BLaER1 treated with 17β-estradiol and CSF1 and Interleukin-3, amounts not matched to agents 10 nM and 100 nM (cell line): ENCODE measurements around the gene GRIN2A.
A peak's percentile ranks its signal among the peaks of the same experiment; 100 is the strongest.

ENCODE experiments used
- H3K27ac ChIP-seq, 11 experiments: shearing (Covaris generic); formaldehyde crosslinking; 2 replicates each; pipeline ENCODE4 v1.8.1; 2022
- H3K27me3 ChIP-seq, 11 experiments: shearing (Covaris generic); formaldehyde crosslinking; 2 replicates each; pipeline ENCODE4 v1.8.1; 2022
- H3K36me3 ChIP-seq, 11 experiments: shearing (Covaris generic); formaldehyde crosslinking; 2 replicates each; pipeline ENCODE4 v1.8.1; 2022
- H3K4me1 ChIP-seq, 10 experiments: shearing (Covaris generic); formaldehyde crosslinking; 2 replicates each; pipeline ENCODE4 v1.8.1; 2022
- H3K4me2 ChIP-seq, 11 experiments: shearing (Covaris generic); formaldehyde crosslinking; 2 replicates each; pipeline ENCODE4 v1.8.1; 2022
- H3K4me3 ChIP-seq, 10 experiments: shearing (Covaris generic); formaldehyde crosslinking; 2 replicates each; pipeline ENCODE4 v1.8.1; 2022
- H3K9ac ChIP-seq, 11 experiments: shearing (Covaris generic); formaldehyde crosslinking; 2 replicates each; pipeline ENCODE4 v1.8.1; 2022
- H3K9me3 ChIP-seq, 11 experiments: shearing (Covaris generic); formaldehyde crosslinking; replicated peaks in 1 of 11; 2 replicates each; pipeline ENCODE4 v1.8.1; 2022
- H4K20me1 ChIP-seq, 11 experiments: shearing (Covaris generic); formaldehyde crosslinking; 2 replicates each; pipeline ENCODE4 v1.8.1; 2022
- Cebpa-rat ChIP-seq, 11 experiments: shearing (Covaris generic); IDR thresholded peaks; 2 replicates each; pipeline ENCODE4 v1.8.1; 2022

GRIN2A gene

DNA sequence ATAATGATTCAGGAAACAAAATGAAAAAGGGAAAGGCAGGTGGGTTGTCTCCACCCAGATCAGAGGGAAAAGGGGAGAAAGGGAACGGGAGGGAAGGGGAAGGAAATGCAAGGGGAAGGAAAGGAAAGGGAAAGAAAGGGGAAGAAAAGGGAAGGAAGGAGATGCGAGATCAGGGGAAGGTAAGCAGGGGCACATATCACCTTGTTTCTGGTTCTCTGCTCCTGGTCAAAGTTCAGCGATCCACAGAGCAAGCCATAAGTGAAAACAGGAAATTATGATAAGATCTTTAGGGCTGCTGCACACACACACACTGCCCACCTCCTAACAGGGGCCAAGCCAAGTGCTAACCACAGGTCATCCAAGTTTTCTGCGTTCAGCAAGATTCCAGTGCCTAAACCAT, 37.5 kb upstream of the GRIN2A start:
- Histone ChIP-seq H3K9ac (no peak overlapping the region), H3K27ac (no peak overlapping the region), H3K36me3 (no peaks in the 10 kb centered on the region), H3K4me2 (peak overlapping the region in 8 of 11 experiments; percentile 18 to 66 (median 50); a peak in 13 of 22 replicates), H3K27me3 (no peaks in the 10 kb centered on the region), H3K9me3 (no peaks in the 10 kb centered on the region), H3K4me1 (peaks cover 0 to 59% (median 41%) of the 10 kb centered on the region in 10 experiments; a peak in 17 of 20 replicates), H4K20me1 (no peaks in the 10 kb centered on the region), H3K4me3 (no peak overlapping the region)
- no peak for TF ChIP-seq Cebpa-rat (IDR thresholded peaks at IDR 0.05)

DNA sequence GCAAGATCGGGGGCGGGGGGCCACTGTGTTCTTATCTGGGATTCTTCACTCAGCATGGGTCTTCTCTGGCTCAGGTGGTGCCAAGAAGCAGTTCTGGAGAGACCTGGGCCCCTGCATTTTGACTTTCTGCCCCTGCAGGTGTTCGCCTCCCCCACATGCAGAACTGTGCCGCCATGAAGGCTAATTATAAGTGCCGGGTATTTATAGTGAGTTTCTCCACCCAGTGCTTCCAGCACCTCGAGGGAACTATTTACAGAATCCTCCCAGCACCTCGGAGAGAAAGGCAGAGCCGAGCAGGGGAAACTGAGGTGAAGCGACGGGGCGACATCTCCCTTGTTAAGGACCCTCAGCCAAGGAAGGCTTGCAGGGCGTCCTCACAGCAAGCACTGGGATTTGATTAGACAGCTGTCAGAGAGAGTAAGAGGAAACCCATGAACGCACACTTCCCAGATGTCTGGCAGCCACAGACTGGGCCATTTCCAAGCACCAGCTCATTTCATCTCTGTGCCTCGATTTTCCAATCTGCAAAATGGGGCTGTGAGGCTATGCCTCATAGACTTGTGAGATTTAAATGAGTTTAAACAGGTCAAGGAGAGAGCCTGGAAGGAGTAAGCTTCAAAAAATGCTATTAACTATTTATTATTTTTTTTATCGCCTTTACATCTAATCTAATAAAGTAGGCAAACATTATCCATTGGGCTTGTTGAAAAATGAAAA, 36.4 kb upstream of the GRIN2A start:
- Histone ChIP-seq H3K9ac (no peak overlapping the region), H3K9me3 (no peaks in the 10 kb centered on the region), H3K4me2 (0 out of 22 replicates have a peak overlapping the region, but pooled peaks of 3 of the 11 experiments have one; percentile 8 to 26 (median 17)), H3K27ac (no peak overlapping the region), H3K4me1 (peaks cover 0 to 48% (median 31%) of the 10 kb centered on the region in 10 experiments; a peak in 17 of 20 replicates), H3K4me3 (no peak overlapping the region), H3K36me3 (no peaks in the 10 kb centered on the region), H3K27me3 (no peaks in the 10 kb centered on the region), H4K20me1 (no peaks in the 10 kb centered on the region)
- TF ChIP-seq Cebpa-rat (IDR thresholded peaks at IDR 0.05) = no peak

DNA sequence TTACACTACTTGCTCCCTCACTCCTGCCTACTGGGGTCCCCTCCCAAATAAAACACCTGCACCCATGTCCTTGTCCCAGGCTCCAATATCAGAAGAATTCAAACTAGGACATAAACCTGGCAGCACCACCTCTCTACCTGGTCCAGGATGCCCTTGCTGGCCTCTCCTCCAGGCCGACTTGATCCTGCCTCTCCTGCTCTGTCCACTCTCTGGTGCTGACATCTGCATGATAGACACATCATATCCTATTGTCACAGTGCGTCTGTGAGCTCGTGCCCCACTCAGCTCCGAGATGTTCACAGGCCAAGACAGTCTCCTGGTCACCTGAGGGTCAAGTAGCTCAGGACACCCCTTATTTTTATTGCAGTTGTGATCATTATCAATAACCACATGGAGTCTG, 31.5 kb upstream of the GRIN2A start:
- Histone ChIP-seq H3K27me3 (no peaks in the 10 kb centered on the region), H3K4me3 (no peak overlapping the region), H3K27ac (no peak overlapping the region), H3K4me2 (no peak overlapping the region), H3K9ac (no peak overlapping the region), H4K20me1 (no peaks in the 10 kb centered on the region), H3K4me1 (peaks cover 0 to 11% (median 7%) of the 10 kb centered on the region in 10 experiments; a peak in 8 of 20 replicates), H3K9me3 (no peaks in the 10 kb centered on the region), H3K36me3 (no peaks in the 10 kb centered on the region)
- no peak for TF ChIP-seq Cebpa-rat (IDR thresholded peaks at IDR 0.05)

DNA sequence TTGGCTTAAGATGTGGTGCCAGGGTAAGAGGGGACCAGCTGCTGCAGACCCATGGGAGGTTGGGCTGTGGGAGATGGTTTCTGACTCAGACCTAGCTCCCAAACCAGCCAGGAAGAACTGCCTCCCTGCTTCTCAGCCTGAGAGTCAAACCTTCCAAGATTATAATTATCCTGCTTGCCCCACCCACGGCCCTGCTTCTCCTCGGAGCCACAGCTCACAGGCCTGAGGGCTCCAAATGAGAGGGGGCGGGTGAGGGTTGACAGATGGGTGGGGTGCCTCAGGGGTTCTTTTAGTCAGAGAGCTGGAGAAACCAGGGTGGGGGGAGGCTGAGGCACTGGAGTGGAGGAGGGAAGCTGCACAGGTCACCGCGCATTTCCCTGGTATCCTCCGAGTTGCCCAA, 28.7 kb upstream of the GRIN2A start:
- Histone ChIP-seq H3K4me3 (no peak overlapping the region), H3K27me3 (no peaks in the 10 kb centered on the region), H3K9me3 (peaks cover 0 to 3% (median 0%) of the 10 kb centered on the region in 11 experiments; a peak in 2 of 22 replicates), H3K4me1 (peaks cover 0 to 10% (median 2%) of the 10 kb centered on the region in 10 experiments; a peak in 5 of 20 replicates), H3K27ac (no peak overlapping the region), H4K20me1 (no peaks in the 10 kb centered on the region), H3K4me2 (peak overlapping the region in 2 of 11 experiments; percentile 3 to 24; a peak in 1 of 22 replicates), H3K9ac (no peak overlapping the region), H3K36me3 (no peaks in the 10 kb centered on the region)
- TF ChIP-seq Cebpa-rat (IDR thresholded peaks at IDR 0.05) = no peak

DNA sequence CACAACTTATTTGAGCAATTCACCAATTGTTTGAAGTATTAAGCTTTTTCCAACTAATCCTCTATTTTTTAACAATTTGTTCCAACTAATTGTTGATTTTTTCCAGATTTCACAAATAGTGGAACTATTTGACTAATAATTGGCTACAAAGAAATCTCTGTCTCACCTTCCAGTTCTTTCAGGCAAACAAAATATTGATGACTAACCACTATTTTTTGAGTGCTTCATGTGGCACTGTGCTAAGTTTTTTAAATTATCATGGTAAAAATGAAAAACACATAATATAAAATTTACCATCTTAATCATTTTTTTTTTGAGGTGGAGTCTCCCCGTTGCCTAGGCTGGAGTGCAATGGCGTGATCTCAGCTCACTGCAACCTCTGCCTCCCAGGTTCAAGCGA, 24.6 kb upstream of the GRIN2A start:
- no peak overlapping the region for H3K4me2 ChIP-seq
- no peaks in the 10 kb centered on the region for H4K20me1 ChIP-seq
- H3K4me3 ChIP-seq = no peak overlapping the region
- no peak overlapping the region for H3K27ac ChIP-seq
- H3K9ac ChIP-seq = no peak overlapping the region
- no peaks in the 10 kb centered on the region for H3K27me3 ChIP-seq
- no peak for TF ChIP-seq Cebpa-rat (IDR thresholded peaks at IDR 0.05)
- H3K4me1 ChIP-seq = peaks cover 0 to 10% (median 2%) of the 10 kb centered on the region in 10 experiments; a peak in 5 of 20 replicates
- H3K9me3 ChIP-seq = peaks cover 0 to 14% (median 9%) of the 10 kb centered on the region in 11 experiments; a peak in 15 of 22 replicates
- no peaks in the 10 kb centered on the region for H3K36me3 ChIP-seq

DNA sequence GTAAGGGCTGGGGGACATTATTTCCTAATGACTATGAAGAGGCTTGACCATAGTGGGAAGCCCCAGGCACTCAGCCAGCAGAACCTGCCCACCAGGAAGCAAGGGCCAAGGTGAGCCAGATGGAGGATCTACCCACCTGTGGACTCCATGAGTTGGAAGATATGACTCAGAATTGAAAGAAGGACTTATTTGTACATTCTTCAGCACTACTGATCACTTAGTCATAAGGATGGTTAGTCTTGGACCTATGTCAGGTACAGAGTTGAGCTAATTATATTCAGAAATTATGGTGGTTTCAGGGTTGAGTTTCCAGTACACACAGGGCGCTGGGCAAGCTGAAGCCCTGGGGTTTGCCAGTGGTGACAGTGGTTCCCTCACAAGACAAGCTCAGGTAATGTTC, 24.0 kb upstream of the GRIN2A start:
- no peaks in the 10 kb centered on the region for H3K27me3 ChIP-seq
- no peak for TF ChIP-seq Cebpa-rat (IDR thresholded peaks at IDR 0.05)
- H3K27ac ChIP-seq = no peak overlapping the region
- H4K20me1 ChIP-seq = no peaks in the 10 kb centered on the region
- H3K36me3 ChIP-seq = no peaks in the 10 kb centered on the region
- peaks cover 0 to 14% (median 9%) of the 10 kb centered on the region in 11 experiments; a peak in 15 of 22 replicates for H3K9me3 ChIP-seq
- H3K4me2 ChIP-seq = no peak overlapping the region
- H3K4me1 ChIP-seq = peaks cover 0 to 6% (median 2%) of the 10 kb centered on the region in 10 experiments; a peak in 5 of 20 replicates
- no peak overlapping the region for H3K9ac ChIP-seq
- no peak overlapping the region for H3K4me3 ChIP-seq

DNA sequence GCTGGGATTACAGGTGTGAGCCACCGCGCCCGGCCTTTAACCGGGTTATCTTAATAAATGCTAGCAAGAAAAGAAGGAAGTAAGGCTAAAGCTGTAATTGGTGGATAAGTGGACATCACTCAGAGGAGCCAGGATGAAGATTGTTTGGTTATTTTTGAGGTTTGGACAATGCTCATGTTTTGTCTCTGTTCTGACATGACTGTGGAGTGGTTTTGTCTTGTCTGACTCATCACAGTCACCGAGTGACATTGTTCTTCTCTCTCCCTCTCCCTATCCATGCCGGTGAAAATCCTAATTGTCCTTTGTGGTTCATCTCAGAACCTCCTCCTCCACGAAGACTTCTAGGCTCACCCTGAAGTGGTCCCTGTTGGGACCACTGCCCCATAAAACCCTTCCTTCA, 23.5 kb upstream of the GRIN2A start:
- Histone ChIP-seq H3K27ac (no peak overlapping the region), H3K4me1 (peaks cover 0 to 3% (median under 1%) of the 10 kb centered on the region in 10 experiments; a peak in 7 of 20 replicates), H3K4me2 (no peak overlapping the region), H3K27me3 (no peaks in the 10 kb centered on the region), H3K36me3 (no peaks in the 10 kb centered on the region), H3K9ac (no peak overlapping the region), H3K4me3 (no peak overlapping the region), H3K9me3 (peaks cover 0 to 14% (median 9%) of the 10 kb centered on the region in 11 experiments; a peak in 15 of 22 replicates), H4K20me1 (no peaks in the 10 kb centered on the region)
- no peak for TF ChIP-seq Cebpa-rat (IDR thresholded peaks at IDR 0.05)

DNA sequence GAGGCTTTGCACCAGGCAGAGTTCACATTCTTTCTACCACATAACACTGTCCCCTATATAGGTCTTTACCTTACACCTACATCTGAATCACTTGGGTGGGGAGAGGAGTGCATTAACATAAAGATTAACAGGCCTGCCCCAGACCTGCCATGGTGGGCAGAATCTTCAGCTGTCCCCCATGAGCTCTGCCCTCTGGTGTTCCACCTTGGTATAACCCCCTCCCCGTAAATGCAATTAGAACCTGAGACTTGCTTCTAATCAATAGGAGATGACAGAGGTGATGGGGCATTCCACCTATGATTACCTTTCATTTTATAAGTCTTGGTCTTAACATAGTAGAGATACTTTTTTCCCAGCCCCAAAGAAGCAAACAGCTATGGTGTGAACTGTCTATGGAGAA, 20.4 kb upstream of the GRIN2A start:
- Histone ChIP-seq H3K27ac (no peak overlapping the region), H3K4me3 (no peak overlapping the region), H3K9ac (no peak overlapping the region), H3K27me3 (no peaks in the 10 kb centered on the region), H3K9me3 (peaks cover 0 to 14% (median 9%) of the 10 kb centered on the region in 11 experiments; a peak in 15 of 22 replicates), H3K36me3 (no peaks in the 10 kb centered on the region), H4K20me1 (no peaks in the 10 kb centered on the region), H3K4me1 (peaks cover 0 to 11% (median 0%) of the 10 kb centered on the region in 10 experiments; a peak in 4 of 20 replicates), H3K4me2 (no peak overlapping the region)
- no peak for TF ChIP-seq Cebpa-rat (IDR thresholded peaks at IDR 0.05)

DNA sequence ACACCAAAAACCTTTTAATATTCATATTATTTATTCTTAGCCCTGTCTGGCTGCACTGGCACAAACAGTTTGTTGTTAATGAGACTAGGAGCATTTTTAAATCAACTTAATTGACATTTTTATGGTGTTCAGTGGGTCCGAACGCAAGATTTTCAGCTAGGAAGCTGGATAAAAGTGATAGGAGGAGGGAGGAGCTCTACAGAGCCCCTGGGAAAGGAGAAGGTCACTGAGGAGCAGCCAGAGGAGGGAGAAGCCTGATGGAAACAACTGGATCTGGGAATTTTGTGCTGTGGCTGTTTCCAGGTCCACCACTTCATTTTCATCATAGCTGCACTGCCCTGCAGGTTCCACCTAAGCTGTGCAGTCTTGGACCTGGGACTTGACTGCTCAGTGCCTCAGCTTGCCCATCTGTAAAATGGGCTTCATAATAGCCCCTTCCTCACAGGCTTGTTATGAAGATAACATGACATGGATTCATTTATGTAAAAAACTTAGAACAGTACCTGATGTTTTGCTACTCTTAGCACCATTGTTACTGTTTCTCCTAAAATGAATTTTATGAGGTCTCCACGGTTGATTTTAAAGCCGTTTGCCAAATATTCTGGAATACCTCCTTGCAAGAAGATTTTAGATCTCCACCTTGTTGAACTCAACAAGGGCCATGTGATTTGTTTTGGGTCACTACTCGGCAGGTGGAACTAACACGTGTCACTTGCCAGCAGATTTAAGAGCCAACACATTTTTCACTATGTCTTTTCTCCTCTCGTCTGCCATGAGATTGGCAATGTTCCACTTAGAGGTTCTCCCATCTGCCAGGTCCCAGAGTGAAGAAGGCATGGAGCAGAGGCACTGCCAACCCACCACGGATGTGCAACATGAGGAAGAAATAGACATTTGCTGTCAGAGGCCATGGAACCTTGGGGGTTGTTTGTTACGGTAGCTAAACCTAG, 18.7 kb upstream of the GRIN2A start:
- H3K9me3 ChIP-seq = peaks cover 0 to 14% (median 8%) of the 10 kb centered on the region in 11 experiments; a peak in 15 of 22 replicates

More for the DNA sequence above, 18.7 kb upstream of the GRIN2A start:
- no peak for TF ChIP-seq Cebpa-rat (IDR thresholded peaks at IDR 0.05)
- H3K4me2 ChIP-seq = peak overlapping the region in 1 of 11 experiments; percentile 3; a peak in 2 of 22 replicates
- H3K9ac ChIP-seq = no peak overlapping the region
- no peaks in the 10 kb centered on the region for H4K20me1 ChIP-seq
- H3K27ac ChIP-seq = no peak overlapping the region
- peaks cover 0 to 11% (median 0%) of the 10 kb centered on the region in 10 experiments; a peak in 4 of 20 replicates for H3K4me1 ChIP-seq
- H3K27me3 ChIP-seq = no peaks in the 10 kb centered on the region
- no peak overlapping the region for H3K4me3 ChIP-seq
- no peaks in the 10 kb centered on the region for H3K36me3 ChIP-seq
